OCI-LY7 (cell line): ENCODE data around the gene SMOC2. TPM values are rescaled to one million over a fixed set of nuclear protein-coding genes. Genes with fewer than 3 reads are reported as not detected.

Source experiments
- BruUV-seq: library from RNA; stranded (reverse); fragments of 400-500 nt; replicated peaks from 2 replicates; lab custom pipeline; 2021; lab: Mats Ljungman, UMichigan
- CTCF ChIA-PET: fragments of 300-600 bp; sonication (Branson Sonifier 250); formaldehyde crosslinking; loops from one replicate; lab custom pipeline; 2022; ENCODE audit warnings: antibody characterized with exemption; ENCODE audit not compliant: unreplicated experiment; lab: Charles Lee
- POLR2A ChIA-PET: fragments of 300-600 bp; sonication (Branson Sonifier 250); formaldehyde crosslinking; loops from one replicate; lab custom pipeline; 2022; ENCODE audit warnings: antibody characterized with exemption; lab: Charles Lee
- DNase-seq: peaks from one replicate; pipeline ENCODE4 v3.0.0-alpha.2; 2015; ENCODE audit warnings: low spot score
- H2AFZ ChIP-seq: fragments of 200-600 bp; sonication (generic), shearing (Covaris generic); 2 replicates; pipeline ENCODE4 v1.6.1; 2014; ENCODE audit warnings: mild to moderate bottlenecking, antibody characterized with exemption, low read length, moderate library complexity
- H3K27ac ChIP-seq: fragments of 200-600 bp; sonication (generic); 2 replicates; pipeline ENCODE4 v1.5.1; 2014; ENCODE audit warnings: mixed run types, low read depth, mild to moderate bottlenecking, moderate library complexity, low read length, inconsistent platforms; ENCODE audit not compliant: poor library complexity, severe bottlenecking
- H3K36me3 ChIP-seq: fragments of 200-600 bp; sonication (generic); 2 replicates; pipeline ENCODE4 v1.6.1; 2014; ENCODE audit warnings: mild to moderate bottlenecking, antibody characterized with exemption, low read length, moderate library complexity, mixed read lengths; ENCODE audit not compliant: insufficient read depth
- H3K4me1 ChIP-seq: fragments of 200-600 bp; sonication (generic); 2 replicates; pipeline ENCODE4 v1.5.1; 2014; ENCODE audit warnings: mild to moderate bottlenecking, low read length; ENCODE audit not compliant: insufficient read depth, poor library complexity, severe bottlenecking
- H3K4me2 ChIP-seq: fragments of 200-600 bp; sonication (generic); 2 replicates; pipeline ENCODE4 v1.6.1; 2014; ENCODE audit warnings: mild to moderate bottlenecking, low read length
- H3K4me3 ChIP-seq: fragments of 200-600 bp; sonication (generic); 2 replicates; pipeline ENCODE4 v1.5.1; 2014; ENCODE audit warnings: mild to moderate bottlenecking, low read depth, low read length; ENCODE audit not compliant: poor library complexity, severe bottlenecking
- H3K79me2 ChIP-seq: fragments of 200-600 bp; sonication (generic); 2 replicates; pipeline ENCODE4 v1.6.1; 2016; ENCODE audit warnings: low read depth, mild to moderate bottlenecking, low read length, moderate library complexity, mixed read lengths; ENCODE audit not compliant: insufficient read depth
- H3K9me2 ChIP-seq: fragments of 200-600 bp; sonication (generic); 2 replicates; pipeline ENCODE4 v1.6.1; 2016; ENCODE audit warnings: mild to moderate bottlenecking, low read length, mixed read lengths; ENCODE audit not compliant: insufficient read depth
- H3K9me3 ChIP-seq: fragments of 200-600 bp; sonication (generic); 2 replicates; pipeline ENCODE4 v1.6.1; 2014; ENCODE audit warnings: mild to moderate bottlenecking, mixed run types, low read length, mixed read lengths
- H4K20me1 ChIP-seq: fragments of 200-600 bp; sonication (generic); 2 replicates; pipeline ENCODE4 v1.6.1; 2014; ENCODE audit warnings: mild to moderate bottlenecking, antibody characterized with exemption, low read length, moderate library complexity, mixed read lengths; ENCODE audit not compliant: insufficient read depth
- EZH2phosphoT487 ChIP-seq: fragments of 200-600 bp; sonication (generic); IDR thresholded peaks from 2 replicates; pipeline ENCODE4 v1.6.1; 2018; ENCODE audit warnings: low read depth, borderline replicate concordance, mild to moderate bottlenecking, mixed run types, antibody characterized with exemption, low read length, moderate library complexity, mixed read lengths
- intact Hi-C: fragments of 100-400 bp; cut with micrococcal nuclease; formaldehyde crosslinking; loops from one replicate; pipeline ENCODE4 v1.10.0; 2022; ENCODE audit not compliant: unreplicated experiment
- total RNA-seq, 2 experiments: library from RNA; depleted of rRNA in 1 of 2; stranded (reverse); fragments of >200 nt in 1 of 2; shearing (Covaris generic) in 1 of 2; gene quantifications; 2 replicates each; pipeline ENCODE4 v1.2.3, GENCODE V29; 2014 to 2022
- TF ChIP-seq, protein P1 (sequence below): fragments of 200-600 bp; sonication (generic); conservative IDR thresholded peaks from 2 replicates; pipeline ENCODE4 v1.5.1; 2014; ENCODE audit warnings: mild to moderate bottlenecking, antibody characterized with exemption, low read length, moderate library complexity, mixed read lengths

The SMOC2 gene
- total RNA-seq, 2 experiments from 2014 or later: not detected

DNA sequence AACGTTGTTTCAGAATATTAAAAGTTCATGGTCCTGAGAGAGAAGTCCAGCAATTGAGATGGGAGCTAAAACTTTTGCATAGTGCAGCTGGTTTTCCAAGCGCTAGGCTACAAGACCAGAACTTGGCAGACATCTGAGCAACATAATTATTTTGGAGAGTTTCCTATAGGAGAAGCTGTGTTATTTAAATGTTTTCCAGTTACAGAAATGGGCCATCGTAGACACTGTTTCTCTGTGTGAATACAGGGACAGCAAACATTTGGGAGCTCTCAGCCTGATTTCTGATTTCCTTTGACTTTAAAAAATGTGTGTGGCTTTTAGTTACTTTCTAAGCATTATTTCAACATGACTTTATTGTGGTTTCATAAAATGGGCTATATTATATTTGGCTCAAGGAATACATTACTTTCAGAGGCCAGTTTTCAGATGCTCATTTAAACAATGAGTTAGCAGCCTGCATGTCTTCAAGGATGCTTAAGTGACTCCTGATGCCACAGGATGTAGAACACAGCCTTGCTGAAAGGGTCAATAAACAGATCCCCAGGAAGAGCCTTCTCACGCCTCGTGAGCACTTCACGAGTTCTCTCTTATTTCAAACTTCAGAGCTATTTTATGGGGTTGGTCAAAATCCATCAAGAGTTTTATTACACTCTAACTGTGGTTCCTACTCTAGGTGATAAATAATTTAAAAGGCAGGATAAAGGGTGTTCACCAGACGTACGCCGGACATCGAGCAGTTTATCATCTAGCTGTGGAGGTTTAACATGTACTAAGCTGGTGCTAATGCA is 193.8 kb downstream of the SMOC2 start:
- Histone ChIP-seq H3K4me3 (no peak overlapping the region), H3K79me2 (no peaks in the 10 kb centered on the region), H3K4me1 (no peaks in the 10 kb centered on the region), H3K9me3 (no peaks in the 10 kb centered on the region), H3K27ac (no peak overlapping the region), H4K20me1 (no peaks in the 10 kb centered on the region), H2AFZ (no peak overlapping the region), H3K9me2 (no peaks in the 10 kb centered on the region), H3K36me3 (no peaks in the 10 kb centered on the region), H3K4me2 (no peak overlapping the region)
- ChIA-PET CTCF (no interaction called here), POLR2A (interaction anchor here (0.7 kb wide), 1 partner anchor 864 kb away, joined by 3 read pairs; no protein-coding TSS in a partner anchor)
- BruUV-seq: no TSS peak
- intact Hi-C loops: no loop called here
- no peak for DNase-seq
- TF ChIP-seq, protein P1, sequence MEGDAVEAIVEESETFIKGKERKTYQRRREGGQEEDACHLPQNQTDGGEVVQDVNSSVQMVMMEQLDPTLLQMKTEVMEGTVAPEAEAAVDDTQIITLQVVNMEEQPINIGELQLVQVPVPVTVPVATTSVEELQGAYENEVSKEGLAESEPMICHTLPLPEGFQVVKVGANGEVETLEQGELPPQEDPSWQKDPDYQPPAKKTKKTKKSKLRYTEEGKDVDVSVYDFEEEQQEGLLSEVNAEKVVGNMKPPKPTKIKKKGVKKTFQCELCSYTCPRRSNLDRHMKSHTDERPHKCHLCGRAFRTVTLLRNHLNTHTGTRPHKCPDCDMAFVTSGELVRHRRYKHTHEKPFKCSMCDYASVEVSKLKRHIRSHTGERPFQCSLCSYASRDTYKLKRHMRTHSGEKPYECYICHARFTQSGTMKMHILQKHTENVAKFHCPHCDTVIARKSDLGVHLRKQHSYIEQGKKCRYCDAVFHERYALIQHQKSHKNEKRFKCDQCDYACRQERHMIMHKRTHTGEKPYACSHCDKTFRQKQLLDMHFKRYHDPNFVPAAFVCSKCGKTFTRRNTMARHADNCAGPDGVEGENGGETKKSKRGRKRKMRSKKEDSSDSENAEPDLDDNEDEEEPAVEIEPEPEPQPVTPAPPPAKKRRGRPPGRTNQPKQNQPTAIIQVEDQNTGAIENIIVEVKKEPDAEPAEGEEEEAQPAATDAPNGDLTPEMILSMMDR: no peak
- TF ChIP-seq EZH2phosphoT487: no peak

DNA sequence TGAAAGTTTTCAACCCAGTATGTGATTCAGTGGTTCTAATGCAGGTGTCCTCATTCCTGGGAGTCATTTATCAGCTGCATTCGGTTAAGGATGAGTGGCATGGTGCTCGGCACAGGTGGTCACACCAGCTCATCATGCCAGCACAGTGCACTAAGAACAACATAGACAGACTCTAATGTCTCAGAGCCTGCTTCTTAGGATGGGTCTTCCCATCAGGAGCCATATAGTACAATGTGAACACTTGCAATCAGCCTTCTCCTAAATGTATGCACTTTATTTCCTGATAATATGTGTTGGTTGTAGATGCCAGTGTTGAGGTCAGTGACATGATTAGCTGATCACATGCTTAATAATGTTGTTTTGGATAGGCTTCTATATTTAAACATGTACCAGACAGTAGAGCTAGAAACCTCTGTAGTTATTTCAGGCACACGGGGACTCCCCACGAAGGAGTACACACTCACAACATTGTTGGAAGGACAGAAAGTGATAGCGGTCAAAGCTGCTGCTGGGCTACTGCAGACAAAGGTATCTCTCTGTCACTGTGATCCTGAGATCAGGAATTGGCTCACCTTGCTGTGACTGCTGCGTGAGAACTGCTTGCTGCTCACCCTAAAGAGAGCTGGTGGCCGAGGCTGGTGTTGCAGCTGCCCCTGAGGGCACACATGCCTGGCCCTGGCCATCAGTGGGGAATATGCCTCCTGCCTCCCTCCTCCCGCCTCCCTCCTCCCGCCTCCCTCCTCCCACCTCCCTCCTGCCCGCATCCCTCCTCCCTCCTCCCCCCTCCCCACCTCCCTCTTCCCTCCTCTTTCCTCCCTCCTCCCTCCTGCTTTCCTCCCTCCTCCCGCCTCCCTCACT is 195.4 kb downstream of the SMOC2 start:
- intact Hi-C loops: no loop called here
- Histone ChIP-seq H3K4me1 (no peaks in the 10 kb centered on the region), H3K4me3 (no peak overlapping the region), H3K36me3 (no peaks in the 10 kb centered on the region), H3K79me2 (no peaks in the 10 kb centered on the region), H2AFZ (no peak overlapping the region), H3K9me3 (no peaks in the 10 kb centered on the region), H3K4me2 (no peak overlapping the region), H3K9me2 (no peaks in the 10 kb centered on the region), H4K20me1 (no peaks in the 10 kb centered on the region), H3K27ac (no peak overlapping the region)
- POLR2A ChIA-PET: interaction anchor here (0.5 to 0.6 kb wide), 2 partner anchors 142 to 203 kb away, joined by 4 to 7 read pairs; no protein-coding TSS in a partner anchor
- CTCF ChIA-PET: no interaction called here
- TF ChIP-seq EZH2phosphoT487: no peak
- TF ChIP-seq, protein P1: no peak
- no peak for DNase-seq
- BruUV-seq: no TSS peak
